ENCODE measurements around the gene TNFRSF11A.

TNFRSF11A gene

DNA sequence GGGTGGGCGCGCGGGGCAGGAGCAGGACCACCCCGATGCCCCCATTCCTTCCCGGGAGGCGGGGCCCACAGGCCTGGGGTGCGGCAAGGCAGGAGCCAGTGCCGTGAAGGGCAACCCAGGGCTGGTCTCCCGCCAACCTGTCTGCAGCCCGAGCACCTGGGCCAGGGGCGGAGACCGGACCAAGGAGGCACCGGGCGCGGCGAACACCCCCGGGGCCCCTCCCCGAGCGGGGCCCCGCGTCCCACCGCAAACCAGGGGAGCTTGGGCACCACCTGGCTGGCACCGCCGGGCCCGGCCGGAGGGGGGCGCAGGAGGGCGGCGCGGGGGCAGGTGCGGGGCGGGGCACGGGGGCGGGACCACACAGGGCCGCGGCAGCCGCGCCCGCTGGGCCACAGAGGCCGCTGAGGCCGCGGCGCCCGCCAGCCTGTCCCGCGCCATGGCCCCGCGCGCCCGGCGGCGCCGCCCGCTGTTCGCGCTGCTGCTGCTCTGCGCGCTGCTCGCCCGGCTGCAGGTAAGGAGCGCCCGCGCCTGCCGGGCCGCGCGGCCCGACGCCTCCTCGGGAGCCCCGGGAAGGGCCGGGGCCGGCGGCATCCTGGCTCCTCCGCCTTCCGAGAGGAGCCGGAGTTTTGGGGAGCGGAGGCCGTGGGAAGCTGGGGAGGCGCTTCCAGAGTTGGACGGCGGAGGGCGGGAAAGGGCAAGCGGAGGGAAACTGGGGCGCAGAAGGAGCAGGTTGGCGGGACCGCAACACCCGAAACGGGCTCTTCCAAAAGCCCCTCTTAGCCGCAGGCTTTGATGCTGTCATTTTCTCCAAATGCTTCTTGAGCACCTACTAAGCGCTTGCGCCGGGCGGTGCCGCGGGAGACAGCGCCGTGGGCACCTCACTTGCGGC lies at the start of gene TNFRSF11A:
Gene TNFRSF11A (plus strand): TSS at position 394 of the 889 bp plus-strand sequence. CDS start 43 bp downstream, at position 437.
- DNase-seq (ENCODE audit: low read depth): peak; percentile 49

DNA sequence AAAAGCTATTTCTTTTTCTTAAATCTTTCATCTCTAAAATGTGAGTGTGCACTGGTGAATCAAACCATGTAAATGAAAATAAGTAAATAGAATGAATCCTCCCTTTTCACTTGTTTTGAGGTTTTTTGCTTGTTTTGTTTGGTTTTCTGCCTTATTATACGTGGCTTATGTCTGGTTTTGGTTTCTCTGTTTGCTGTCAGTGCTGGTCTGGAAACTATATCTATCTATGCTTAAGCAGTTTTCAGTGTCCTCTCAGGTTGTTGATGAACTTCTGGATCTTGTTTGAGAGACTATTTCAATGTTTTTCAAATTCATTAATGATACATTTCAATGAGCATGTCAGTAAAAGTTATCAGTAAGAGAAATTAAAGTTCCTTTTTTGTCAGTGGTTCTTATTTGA lies 48.1 kb upstream of the TNFRSF11A start:
- no peak for DNase-seq (ENCODE audit: low read depth)

- DNase-seq (ENCODE audit: low read depth): no peak
Measured at GRCh38 chr18:62279561-62279960, 45.5 kb upstream of the TNFRSF11A start.

DNA sequence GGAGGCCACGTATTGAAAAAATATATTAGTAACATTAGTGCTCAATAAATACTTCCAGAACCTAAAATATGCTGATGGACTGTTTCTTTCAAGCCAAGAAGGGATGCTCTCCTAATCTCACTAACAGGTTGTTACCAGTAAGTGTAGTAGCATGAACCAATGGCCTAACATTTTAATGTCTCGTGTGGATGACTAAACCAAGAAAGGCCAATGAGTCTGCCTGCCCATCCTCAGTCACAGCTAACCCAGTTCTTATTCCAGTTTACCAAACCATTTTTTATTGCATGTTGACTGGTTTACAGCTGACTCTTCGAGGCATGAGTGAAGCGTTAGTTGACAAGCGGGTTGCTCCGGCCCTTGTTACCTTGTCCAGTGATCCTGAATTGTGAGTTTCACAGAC lies 45.1 kb upstream of the TNFRSF11A start:
- DNase-seq (ENCODE audit: low read depth): no peak

- no peak for DNase-seq (ENCODE audit: low read depth)
Measured at GRCh38 chr18:62280786-62281185, 44.3 kb upstream of the TNFRSF11A start.

DNA sequence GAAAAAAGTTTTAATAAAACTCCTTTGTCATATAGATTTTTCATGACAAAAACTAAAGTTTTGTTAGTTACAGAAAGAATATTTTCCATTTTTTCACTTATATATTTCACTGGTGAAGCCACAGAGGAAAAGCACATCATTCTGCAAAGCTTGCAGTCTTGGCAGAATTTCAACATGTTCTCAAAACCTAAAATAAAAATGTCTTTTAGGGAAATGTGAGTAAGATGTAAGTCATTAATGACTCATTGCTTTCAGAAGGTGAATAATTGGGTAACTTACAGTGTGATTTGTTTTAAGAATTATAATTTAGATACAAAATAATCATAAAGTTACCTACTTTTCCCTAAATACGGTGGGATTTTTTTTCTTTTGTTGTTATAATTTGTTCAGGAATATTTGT lies 43.4 kb upstream of the TNFRSF11A start:
- no peak for DNase-seq (ENCODE audit: low read depth)

GRCh38 chr18:62282188-62282629 lies 42.9 kb upstream of the TNFRSF11A start:
- DNase-seq (ENCODE audit: low read depth): no peak

DNA sequence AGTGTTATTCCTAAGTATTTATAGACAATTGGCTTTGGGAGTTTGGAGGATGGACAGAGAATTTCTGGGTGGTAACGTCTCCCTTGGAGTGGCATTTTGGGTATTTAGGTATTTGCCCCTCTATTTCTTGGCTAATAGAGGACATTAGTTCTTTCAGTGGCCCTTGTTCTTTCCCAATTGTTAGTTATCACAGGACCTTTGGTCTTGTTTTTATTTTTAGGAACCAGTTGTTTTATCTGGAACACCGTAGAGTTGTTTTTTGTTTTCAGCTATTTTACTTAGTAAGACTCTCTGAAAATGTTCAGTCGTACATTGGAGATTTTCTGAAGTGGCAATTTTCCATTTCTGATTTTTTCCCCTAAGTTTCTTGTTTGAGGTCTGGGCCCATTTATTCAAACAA lies 40.5 kb upstream of the TNFRSF11A start:
- no peak for DNase-seq (ENCODE audit: low read depth)

- no peak for DNase-seq (ENCODE audit: low read depth)
Measured at GRCh38 chr18:62285281-62285680, 39.8 kb upstream of the TNFRSF11A start.

- no peak for DNase-seq (ENCODE audit: low read depth)
Measured at GRCh38 chr18:62287781-62288664, 37.1 kb upstream of the TNFRSF11A start.

DNA sequence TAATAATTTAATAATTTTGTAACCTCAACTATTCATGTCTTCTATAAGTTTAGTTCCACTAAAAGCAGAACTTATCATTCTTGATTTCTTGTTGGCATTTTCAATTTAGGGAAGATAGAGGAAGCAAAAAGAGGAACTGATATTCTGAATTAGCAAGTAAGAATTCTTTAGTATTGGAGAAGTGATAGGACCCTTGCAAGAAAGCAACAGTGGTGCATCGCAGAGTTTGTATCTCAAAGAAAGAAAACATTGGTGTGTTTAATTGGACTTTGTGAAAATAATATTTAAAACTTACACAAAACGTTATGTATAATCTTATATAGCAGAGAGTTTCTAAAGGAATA lies 36.5 kb upstream of the TNFRSF11A start:
- no peak for DNase-seq (ENCODE audit: low read depth)

GRCh38 chr18:62289047-62289446 lies 36.1 kb upstream of the TNFRSF11A start:
- DNase-seq (ENCODE audit: low read depth): no peak

DNA sequence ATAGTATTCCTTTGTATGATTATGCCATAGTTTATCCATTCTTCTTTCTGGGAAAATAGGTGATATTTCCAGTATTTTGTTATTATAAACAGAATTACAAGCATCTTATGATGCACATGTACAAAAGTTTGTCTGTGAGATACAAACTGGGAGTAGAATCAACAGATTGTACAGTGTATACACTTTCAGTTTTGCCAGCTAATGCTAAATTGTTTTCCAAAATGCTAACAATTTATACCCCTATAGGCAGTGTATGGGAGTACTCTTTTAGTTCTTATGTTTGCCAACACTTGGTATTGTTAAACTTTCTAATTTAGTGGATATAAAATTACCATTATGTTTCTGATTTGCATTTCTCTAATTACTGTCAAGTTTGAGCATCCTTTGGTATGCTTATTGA lies 31.0 kb upstream of the TNFRSF11A start:
- DNase-seq (ENCODE audit: low read depth): no peak

GRCh38 chr18:62300359-62300963 lies 24.6 kb upstream of the TNFRSF11A start:
- DNase-seq (ENCODE audit: low read depth): no peak

GRCh38 chr18:62301322-62301721 lies 23.8 kb upstream of the TNFRSF11A start:
- no peak for DNase-seq (ENCODE audit: low read depth)

DNA sequence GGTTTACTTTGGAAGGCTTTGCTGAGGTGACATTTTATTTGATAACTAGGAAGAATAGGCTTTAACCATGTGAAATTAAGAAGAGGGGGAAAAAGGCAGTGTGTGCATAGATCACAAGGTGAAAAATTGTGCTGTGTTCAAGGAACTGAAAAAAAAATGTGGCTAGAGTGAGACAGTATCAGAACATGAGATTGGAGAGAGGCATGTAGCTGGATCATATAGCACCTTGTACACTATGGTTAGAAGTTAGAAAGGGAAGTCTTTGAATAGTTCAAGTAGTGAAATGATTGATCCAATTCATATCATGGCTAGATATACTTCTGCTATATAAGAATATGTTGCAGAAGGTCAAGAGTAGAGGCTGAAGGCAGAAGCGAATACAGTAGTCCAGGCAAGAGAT lies 12.3 kb upstream of the TNFRSF11A start:
- DNase-seq (ENCODE audit: low read depth): no peak

DNA sequence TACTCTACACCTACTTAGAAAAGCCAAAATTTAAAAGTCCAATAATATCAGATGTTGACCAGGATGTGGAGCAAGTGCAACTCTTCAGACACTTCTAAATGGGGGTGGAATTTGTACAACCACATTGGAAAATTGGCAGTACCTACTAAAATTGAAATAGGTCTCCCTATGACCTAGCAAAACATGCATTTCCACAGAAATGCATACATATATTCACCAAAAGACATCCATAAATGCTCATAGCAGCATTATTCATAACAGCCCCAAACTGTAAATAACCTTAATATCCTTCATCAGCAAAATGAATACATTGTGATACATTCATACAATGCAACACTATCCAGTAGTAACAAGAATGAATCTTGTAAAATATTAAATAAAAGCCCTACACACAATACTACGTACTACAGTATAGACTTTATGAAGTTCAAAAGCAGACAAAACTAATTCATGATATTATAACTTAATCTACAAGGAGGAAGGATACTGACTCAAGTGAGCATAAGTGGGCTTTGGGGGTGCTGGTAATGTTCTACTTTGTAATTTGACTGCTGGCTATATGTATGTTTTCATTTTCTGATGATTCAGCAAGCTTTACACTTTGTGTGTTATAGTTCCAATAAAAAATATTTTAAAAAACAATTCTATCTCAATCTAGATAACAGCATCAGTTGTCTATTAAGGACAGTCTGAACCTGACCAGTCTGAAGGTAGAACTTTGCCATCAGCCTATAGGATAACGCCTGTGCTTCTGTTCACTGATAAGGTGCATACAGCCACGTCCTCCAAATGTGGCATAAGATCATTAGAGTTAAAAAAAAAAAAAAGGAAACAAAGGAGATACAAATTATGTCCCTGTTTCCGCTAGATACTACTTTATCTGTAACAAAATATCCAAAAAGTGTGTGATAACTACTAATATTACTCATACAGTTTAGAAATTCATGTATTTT lies 6.6 kb upstream of the TNFRSF11A start:
- no peak for DNase-seq (ENCODE audit: low read depth)

DNA sequence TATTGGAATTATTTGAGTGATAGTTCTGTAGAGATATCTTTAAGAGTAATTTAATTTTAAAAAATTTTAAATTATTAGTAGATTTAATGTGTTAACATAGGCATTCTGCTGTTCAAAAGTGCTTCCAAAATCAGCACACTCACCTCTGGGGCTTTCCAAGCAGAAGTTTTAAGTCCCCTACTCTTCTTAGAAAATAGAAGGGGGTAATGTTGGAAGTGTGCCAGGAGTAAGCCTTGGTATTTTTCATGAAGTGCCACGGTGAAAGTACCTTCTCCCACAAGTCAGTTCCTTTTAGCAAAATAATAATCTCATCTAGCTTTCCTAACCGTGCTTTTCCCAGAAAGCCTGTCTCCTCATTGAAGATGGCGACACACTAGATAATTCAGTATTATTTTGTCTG lies 3.9 kb upstream of the TNFRSF11A start:
- DNase-seq (ENCODE audit: low read depth): no peak

- DNase-seq (ENCODE audit: low read depth): no peak
Measured at GRCh38 chr18:62323483-62324180, 1.5 kb upstream of the TNFRSF11A start.

- DNase-seq (ENCODE audit: low read depth): no peak
Measured at GRCh38 chr18:62324181-62324828, 805 bp upstream of the TNFRSF11A start.

All from stimulated activated CD4-positive, alpha-beta T cell treated with anti-CD3 and anti-CD28 coated beads, Interleukin-2, amount 100 ng/mL, for 4 hours (primary cell).